H9 (cell line): Measurements from ENCODE around the gene PCARE. TPM values are rescaled to one million over a fixed set of nuclear protein-coding genes. Genes with fewer than 3 reads are reported as not detected.

ENCODE experiments used
- DNase-seq: peaks from one replicate; pipeline ENCODE4 v3.0.0-alpha.2; 2017
- H2AFZ ChIP-seq: one replicate; pipeline ENCODE4 v1.6.1; 2013; ENCODE audit warnings: mild to moderate bottlenecking, low read length, control low read depth, moderate library complexity
- H2AK5ac ChIP-seq: 2 replicates; pipeline ENCODE4 v1.6.1; 2013; ENCODE audit warnings: low read length, control low read depth, mixed read lengths; ENCODE audit not compliant: insufficient read length
- H2BK120ac ChIP-seq: one replicate; pipeline ENCODE4 v1.6.1; 2013; ENCODE audit warnings: low read depth, mild to moderate bottlenecking, low read length, control low read depth, inconsistent platforms; ENCODE audit not compliant: poor library complexity, severe bottlenecking
- H2BK12ac ChIP-seq: 2 replicates; pipeline ENCODE4 v1.6.1; 2013; ENCODE audit warnings: low read length, control low read depth, mixed read lengths, low read depth; ENCODE audit not compliant: insufficient read length
- H2BK15ac ChIP-seq: 2 replicates; pipeline ENCODE4 v1.6.1; 2013; ENCODE audit warnings: low read depth, low read length, control low read depth
- H2BK20ac ChIP-seq: one replicate; pipeline ENCODE4 v1.6.1; 2013; ENCODE audit warnings: low read depth, mild to moderate bottlenecking, low read length, control low read depth, inconsistent platforms; ENCODE audit not compliant: poor library complexity, severe bottlenecking
- H2BK5ac ChIP-seq: 2 replicates; pipeline ENCODE4 v1.6.1; 2013; ENCODE audit warnings: low read length, control low read depth, mixed read lengths; ENCODE audit not compliant: insufficient read length
- H3K14ac ChIP-seq: 2 replicates; pipeline ENCODE4 v1.6.1; 2013; ENCODE audit warnings: low read length, control low read depth; ENCODE audit not compliant: insufficient read depth
- H3K18ac ChIP-seq: 2 replicates; pipeline ENCODE4 v1.6.1; 2013; ENCODE audit warnings: low read depth, mild to moderate bottlenecking, mixed read lengths, low read length, control low read depth; ENCODE audit not compliant: insufficient read length
- H3K23ac ChIP-seq: 2 replicates; pipeline ENCODE4 v1.6.1; 2013; ENCODE audit warnings: low read length, control low read depth, mixed read lengths, low read depth; ENCODE audit not compliant: insufficient read length
- H3K23me2 ChIP-seq: 2 replicates; pipeline ENCODE4 v1.6.1; 2013; ENCODE audit warnings: low read depth, mild to moderate bottlenecking, mixed read lengths, low read length, control low read depth; ENCODE audit not compliant: insufficient read length, poor library complexity, severe bottlenecking
- H3K27ac ChIP-seq: 2 replicates; pipeline ENCODE4 v1.5.1; 2013; ENCODE audit warnings: low read length, control low read depth, mixed read lengths, low read depth; ENCODE audit not compliant: insufficient read length
- H3K27me3 ChIP-seq: 2 replicates; pipeline ENCODE4 v1.6.1; 2013; ENCODE audit warnings: low read length, control low read depth, inconsistent platforms; ENCODE audit not compliant: insufficient read depth
- H3K4ac ChIP-seq: 2 replicates; pipeline ENCODE4 v1.6.1; 2013; ENCODE audit warnings: low read depth, mild to moderate bottlenecking, control low read depth, inconsistent platforms, low read length, moderate library complexity
- H3K4me1 ChIP-seq: 2 replicates; pipeline ENCODE4 v1.6.1; 2013; ENCODE audit warnings: low read length, control low read depth, inconsistent platforms; ENCODE audit not compliant: insufficient read depth
- H3K4me2 ChIP-seq: 2 replicates; pipeline ENCODE4 v1.6.1; 2013; ENCODE audit warnings: low read length, control low read depth, mixed read lengths; ENCODE audit not compliant: insufficient read length, insufficient read depth
- H3K56ac ChIP-seq: 2 replicates; pipeline ENCODE4 v1.6.1; 2013; ENCODE audit warnings: low read depth, mild to moderate bottlenecking, mixed read lengths, low read length, control low read depth; ENCODE audit not compliant: insufficient read length
- H3K79me1 ChIP-seq: 2 replicates; pipeline ENCODE4 v1.6.1; 2013; ENCODE audit warnings: low read depth, mild to moderate bottlenecking, moderate library complexity, low read length, control low read depth, inconsistent platforms; ENCODE audit not compliant: insufficient read depth, poor library complexity, severe bottlenecking
- H3K79me2 ChIP-seq: 2 replicates; pipeline ENCODE4 v1.6.1; 2013; ENCODE audit warnings: low read length, control low read depth, inconsistent platforms; ENCODE audit not compliant: insufficient read depth
- H3K9ac ChIP-seq: 2 replicates; pipeline ENCODE4 v1.6.1; 2013; ENCODE audit warnings: low read length, control low read depth, mixed read lengths; ENCODE audit not compliant: insufficient read length; ENCODE audit errors: extremely low read depth
- H3K9me3 ChIP-seq: one replicate; pipeline ENCODE4 v1.6.1; 2013; ENCODE audit warnings: low read depth, low read length, inconsistent platforms; ENCODE audit not compliant: control insufficient read depth
- H3T11ph ChIP-seq: one replicate; pipeline ENCODE4 v1.6.1; 2013; ENCODE audit warnings: mild to moderate bottlenecking, low read length, control low read depth, inconsistent platforms
- H4K20me1 ChIP-seq: one replicate; pipeline ENCODE4 v1.6.1; 2013; ENCODE audit not compliant: control insufficient read depth, insufficient read length, insufficient read depth
- H4K5ac ChIP-seq: 2 replicates; pipeline ENCODE4 v1.6.1; 2013; ENCODE audit warnings: low read depth, mild to moderate bottlenecking, mixed read lengths, low read length, control low read depth; ENCODE audit not compliant: insufficient read length
- H4K8ac ChIP-seq: replicated peaks from 2 replicates; pipeline ENCODE4 v1.6.1; 2013; ENCODE audit warnings: low read length, control low read depth, mixed read lengths, low read depth; ENCODE audit not compliant: insufficient read length
- H4K91ac ChIP-seq: 2 replicates; pipeline ENCODE4 v1.6.1; 2013; ENCODE audit warnings: low read depth, mild to moderate bottlenecking, moderate library complexity, mixed read lengths, low read length, control low read depth; ENCODE audit not compliant: insufficient read length
- H3K27ac Mint-ChIP-seq, 3 experiments: 2 replicates in 2 of 3; 3 replicates in 1 of 3; pipeline ENCODE4 v1.8.0; 2020 to 2021; ENCODE audit warnings: mixed read lengths in 3 of 3, mild to moderate bottlenecking in 1 of 3, moderate library complexity in 1 of 3
- H3K27me3 Mint-ChIP-seq: 2 replicates; pipeline ENCODE4 v1.8.0; 2021; ENCODE audit warnings: low read depth, mild to moderate bottlenecking, moderate library complexity, mixed read lengths
- H3K36me3 Mint-ChIP-seq, 3 experiments: 2 replicates in 2 of 3; 3 replicates in 1 of 3; pipeline ENCODE4 v1.8.0; 2020 to 2021; ENCODE audit warnings: low read depth in 3 of 3, mixed read lengths in 3 of 3; ENCODE audit not compliant: insufficient read depth in 1 of 3
- H3K4me1 Mint-ChIP-seq, 2 experiments: 2 replicates each; pipeline ENCODE4 v1.8.0; 2020; ENCODE audit warnings: mixed read lengths in 2 of 2
- H3K4me3 Mint-ChIP-seq, 2 experiments: 2 replicates in 1 of 2; 3 replicates in 1 of 2; pipeline ENCODE4 v1.8.0; 2020 to 2021; ENCODE audit warnings: mild to moderate bottlenecking in 2 of 2, mixed read lengths in 2 of 2, moderate library complexity in 1 of 2
- H3K9me3 Mint-ChIP-seq, 2 experiments: 2 replicates in 1 of 2; 3 replicates in 1 of 2; pipeline ENCODE4 v1.8.0; 2020; ENCODE audit warnings: mild to moderate bottlenecking in 2 of 2, mixed read lengths in 2 of 2, moderate library complexity in 1 of 2
- WGBS: extraction: QIAGEN DNeasy Blood & Tissue Kit; methylation state at CpG from one replicate; pipeline ENCODE4 v1.1.7; 2013; ENCODE audit warnings: missing lambda C conversion rate, low lambda C conversion rate, mixed read lengths; ENCODE audit not compliant: insufficient read length; ENCODE audit errors: extremely low coverage; 5-methylcytosine and 5-hydroxymethylcytosine counted together
- total RNA-seq: library from RNA; stranded (reverse); gene quantifications from 2 replicates; pipeline ENCODE4 v1.2.1, GENCODE V29; 2021
- TF ChIP-seq, protein P1 (sequence below): fragments of 200-600 bp; sonication (generic); conservative IDR thresholded peaks from 3 replicates; pipeline ENCODE4 v1.8.0; 2021; ENCODE audit warnings: antibody characterized with exemption, mild to moderate bottlenecking

PCARE gene
- total RNA-seq, 1 experiment from 2014 or later, result not detected

GRCh38 chr2:29064346-29064715, 10.0 kb downstream of the PCARE start:
- no peak overlapping the region for H4K91ac ChIP-seq
- H2AFZ ChIP-seq, result no peak overlapping the region
- H3K4ac ChIP-seq, result no peak overlapping the region
- H3K4me3 Mint-ChIP-seq, result no peak overlapping the region
- H2BK12ac ChIP-seq, result no peak overlapping the region
- no peak overlapping the region for H3T11ph ChIP-seq
- no peak overlapping the region for H3K4me2 ChIP-seq
- H3K4me1 ChIP-seq, result no peaks in the 10 kb centered on the region
- H2AK5ac ChIP-seq, result no peak overlapping the region
- no peak overlapping the region for H4K5ac ChIP-seq
- H3K27me3 ChIP-seq, result no peaks in the 10 kb centered on the region
- no peaks in the 10 kb centered on the region for H3K79me1 ChIP-seq
- H3K14ac ChIP-seq, result no peak overlapping the region
- no peak overlapping the region for H3K27ac ChIP-seq
- no peaks in the 10 kb centered on the region for H4K20me1 ChIP-seq
- H2BK5ac ChIP-seq, result no peak overlapping the region
- WGBS, result no CpG with 5 or more reads among the region's 4 CpGs
- H3K56ac ChIP-seq, result no peak overlapping the region
- no peaks in the 10 kb centered on the region for H3K9me3 Mint-ChIP-seq
- no peak overlapping the region for H3K23ac ChIP-seq
- H3K27me3 Mint-ChIP-seq, result no peaks in the 10 kb centered on the region; the same call in none of the 2 replicates
- H2BK20ac ChIP-seq, result no peak overlapping the region
- H2BK15ac ChIP-seq, result no peak overlapping the region
- no peak overlapping the region for H2BK120ac ChIP-seq
- no peaks in the 10 kb centered on the region for H3K79me2 ChIP-seq
- TF ChIP-seq, protein P1, sequence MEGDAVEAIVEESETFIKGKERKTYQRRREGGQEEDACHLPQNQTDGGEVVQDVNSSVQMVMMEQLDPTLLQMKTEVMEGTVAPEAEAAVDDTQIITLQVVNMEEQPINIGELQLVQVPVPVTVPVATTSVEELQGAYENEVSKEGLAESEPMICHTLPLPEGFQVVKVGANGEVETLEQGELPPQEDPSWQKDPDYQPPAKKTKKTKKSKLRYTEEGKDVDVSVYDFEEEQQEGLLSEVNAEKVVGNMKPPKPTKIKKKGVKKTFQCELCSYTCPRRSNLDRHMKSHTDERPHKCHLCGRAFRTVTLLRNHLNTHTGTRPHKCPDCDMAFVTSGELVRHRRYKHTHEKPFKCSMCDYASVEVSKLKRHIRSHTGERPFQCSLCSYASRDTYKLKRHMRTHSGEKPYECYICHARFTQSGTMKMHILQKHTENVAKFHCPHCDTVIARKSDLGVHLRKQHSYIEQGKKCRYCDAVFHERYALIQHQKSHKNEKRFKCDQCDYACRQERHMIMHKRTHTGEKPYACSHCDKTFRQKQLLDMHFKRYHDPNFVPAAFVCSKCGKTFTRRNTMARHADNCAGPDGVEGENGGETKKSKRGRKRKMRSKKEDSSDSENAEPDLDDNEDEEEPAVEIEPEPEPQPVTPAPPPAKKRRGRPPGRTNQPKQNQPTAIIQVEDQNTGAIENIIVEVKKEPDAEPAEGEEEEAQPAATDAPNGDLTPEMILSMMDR, result no peak
- no peaks in the 10 kb centered on the region for H3K9me3 ChIP-seq
- H3K18ac ChIP-seq, result no peak overlapping the region
- no peaks in the 10 kb centered on the region for H3K23me2 ChIP-seq
- no peak overlapping the region for H4K8ac ChIP-seq
- H3K4me1 Mint-ChIP-seq, result peaks cover 16 to 22% of the 10 kb centered on the region in 2 experiments
- 0 out of 7 replicates have a peak overlapping the region, but pooled peaks of 1 of the 3 experiments have one; percentile 50 for H3K27ac Mint-ChIP-seq
- H3K36me3 Mint-ChIP-seq, result no peaks in the 10 kb centered on the region
- no peak for DNase-seq
- no peak overlapping the region for H3K9ac ChIP-seq
